CD4-positive, alpha-beta T cell (primary cell): ENCODE results near the gene GTPBP2. TPM values are rescaled to one million over a fixed set of nuclear protein-coding genes. Genes with fewer than 3 reads are reported as not detected.

Experiments
- ATAC-seq: fragments of 200-7000 bp; cut with Tn5 transposase; one replicate; pipeline ENCODE4 v1.10.0; 2022; ENCODE audit warnings: mild to moderate bottlenecking; ENCODE audit not compliant: poor library complexity
- CTCF ChIA-PET: fragments of 350-600 bp; sonication (Branson Sonifier 250); formaldehyde crosslinking; loops from one replicate; lab custom pipeline; 2021; ENCODE audit warnings: antibody characterized with exemption, inconsistent platforms; lab: Charles Lee
- POLR2A ChIA-PET: fragments of 350-600 bp; sonication (Branson Sonifier 250); formaldehyde crosslinking; loops from one replicate; lab custom pipeline; 2021; ENCODE audit warnings: antibody characterized with exemption, inconsistent platforms; lab: Charles Lee
- DNase-seq, 14 experiments: peaks; one replicate each; pipeline ENCODE4 v3.0.0-alpha.2; 2013 to 2020; ENCODE audit warnings: mixed read lengths in 2 of 14
- H3K27ac ChIP-seq, 2 donors: one replicate each; pipeline versions ENCODE4 v1.5.1 to v1.7.0; 2013; ENCODE audit warnings: low read length in 2 of 2, low read depth in 1 of 2, mild to moderate bottlenecking in 1 of 2
- H3K27me3 ChIP-seq, 2 experiments: 1 replicate in 1 of 2; 2 replicates in 1 of 2; pipeline versions ENCODE4 v1.6.1 to v1.7.0; 2013; ENCODE audit warnings: low read length in 2 of 2, control low read depth in 1 of 2, mild to moderate bottlenecking in 1 of 2, moderate library complexity in 1 of 2; ENCODE audit not compliant: insufficient read depth in 2 of 2, control insufficient read depth in 1 of 2
- H3K36me3 ChIP-seq: one replicate; pipeline ENCODE4 v1.6.1; 2013; ENCODE audit warnings: low read length, control low read depth; ENCODE audit not compliant: insufficient read depth
- H3K4me1 ChIP-seq: one replicate; pipeline ENCODE4 v1.6.1; 2013; ENCODE audit warnings: low read length, control low read depth; ENCODE audit not compliant: insufficient read depth
- H3K4me3 ChIP-seq: one replicate; pipeline ENCODE4 v1.5.1; 2013; ENCODE audit warnings: mild to moderate bottlenecking, low read length, moderate library complexity
- H3K9me3 ChIP-seq, 2 experiments: 1 replicate in 1 of 2; 2 replicates in 1 of 2; pipeline versions ENCODE4 v1.6.1 to v1.7.0; 2013; ENCODE audit warnings: low read length in 2 of 2, mild to moderate bottlenecking in 2 of 2, control low read depth in 1 of 2, moderate library complexity in 1 of 2; ENCODE audit not compliant: control insufficient read depth in 1 of 2, insufficient read depth in 1 of 2
- H3K27ac Mint-ChIP-seq: one replicate; pipeline ENCODE4 v1.8.0; 2020; ENCODE audit warnings: mixed read lengths
- H3K27me3 Mint-ChIP-seq: one replicate; pipeline ENCODE4 v1.8.0; 2021; ENCODE audit warnings: mixed read lengths
- H3K36me3 Mint-ChIP-seq: one replicate; pipeline ENCODE4 v1.8.0; 2021; ENCODE audit warnings: low read depth, mixed read lengths
- H3K4me1 Mint-ChIP-seq: one replicate; pipeline ENCODE4 v1.8.0; 2021; ENCODE audit warnings: low read depth, mixed read lengths
- H3K4me3 Mint-ChIP-seq: one replicate; pipeline ENCODE4 v1.8.0; 2020; ENCODE audit warnings: mild to moderate bottlenecking, mixed read lengths
- H3K9me3 Mint-ChIP-seq: one replicate; pipeline ENCODE4 v1.8.0; 2020; ENCODE audit warnings: mixed read lengths
- intact Hi-C, 2 experiments: fragments of 100-400 bp; cut with DNase I in 1 of 2; cut with micrococcal nuclease in 1 of 2; formaldehyde crosslinking; loops; one replicate each; pipeline versions ENCODE4 v1.15.1 to v1.9.0; 2023 to 2025; cut with DNase I, micrococcal nuclease
- total RNA-seq, 174 experiments: library from RNA in 2 of 174; stranded (reverse) in 2 of 174; gene quantifications; one replicate each; pipeline ENCODE4 v1.2.3 and lab custom pipeline; 2021 to 2026
- TF ChIP-seq, protein P1 (sequence below): fragments of 200-600 bp; IDR thresholded peaks from one replicate; pipeline ENCODE4 v1.8.0; 2022; ENCODE audit warnings: antibody characterized with exemption, mild to moderate bottlenecking

GTPBP2 gene
- total RNA-seq, 2 experiments from 2014 or later: 31.5 to 33.9 TPM

- ChIA-PET CTCF (no interaction called here), POLR2A (no interaction called here)
- no peak for ATAC-seq
- Histone ChIP-seq H3K36me3 (peaks cover 43% of the 10 kb centered on the region), H3K4me1 (no peaks in the 10 kb centered on the region), H3K4me3 (no peak overlapping the region), H3K27ac (no peak overlapping the region), H3K9me3 (no peaks in the 10 kb centered on the region), H3K27me3 (no peaks in the 10 kb centered on the region)
- peaks cover 49% of the 10 kb centered on the region for H3K36me3 Mint-ChIP-seq
- no peaks in the 10 kb centered on the region for H3K4me1 Mint-ChIP-seq
- H3K27ac Mint-ChIP-seq: no peak overlapping the region
- no peak overlapping the region for H3K4me3 Mint-ChIP-seq
- no peaks in the 10 kb centered on the region for H3K9me3 Mint-ChIP-seq
- intact Hi-C loops: no loop called here
- TF ChIP-seq, protein P1, sequence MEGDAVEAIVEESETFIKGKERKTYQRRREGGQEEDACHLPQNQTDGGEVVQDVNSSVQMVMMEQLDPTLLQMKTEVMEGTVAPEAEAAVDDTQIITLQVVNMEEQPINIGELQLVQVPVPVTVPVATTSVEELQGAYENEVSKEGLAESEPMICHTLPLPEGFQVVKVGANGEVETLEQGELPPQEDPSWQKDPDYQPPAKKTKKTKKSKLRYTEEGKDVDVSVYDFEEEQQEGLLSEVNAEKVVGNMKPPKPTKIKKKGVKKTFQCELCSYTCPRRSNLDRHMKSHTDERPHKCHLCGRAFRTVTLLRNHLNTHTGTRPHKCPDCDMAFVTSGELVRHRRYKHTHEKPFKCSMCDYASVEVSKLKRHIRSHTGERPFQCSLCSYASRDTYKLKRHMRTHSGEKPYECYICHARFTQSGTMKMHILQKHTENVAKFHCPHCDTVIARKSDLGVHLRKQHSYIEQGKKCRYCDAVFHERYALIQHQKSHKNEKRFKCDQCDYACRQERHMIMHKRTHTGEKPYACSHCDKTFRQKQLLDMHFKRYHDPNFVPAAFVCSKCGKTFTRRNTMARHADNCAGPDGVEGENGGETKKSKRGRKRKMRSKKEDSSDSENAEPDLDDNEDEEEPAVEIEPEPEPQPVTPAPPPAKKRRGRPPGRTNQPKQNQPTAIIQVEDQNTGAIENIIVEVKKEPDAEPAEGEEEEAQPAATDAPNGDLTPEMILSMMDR: no peak
- no peaks in the 10 kb centered on the region for H3K27me3 Mint-ChIP-seq
- no peak for DNase-seq
These were observed 15.2 kb downstream of the GTPBP2 start for GRCh38 chr6:43613721-43614395.

GRCh38 chr6:43610431-43610830 is 18.6 kb downstream of the GTPBP2 start:
- H3K4me3 ChIP-seq: no peak overlapping the region
- peaks cover 59% of the 10 kb centered on the region for H3K36me3 Mint-ChIP-seq
- CTCF ChIA-PET: interaction anchor here (0.7 to 1.0 kb wide), 2 partner anchors 10 to 469 kb away, joined by 3 to 4 read pairs; no protein-coding TSS in a partner anchor
- no peaks in the 10 kb centered on the region for H3K27me3 Mint-ChIP-seq
- ATAC-seq (no peak), DNase-seq (no peak)
- intact Hi-C loops: no loop called here
- TF ChIP-seq, protein P1: no peak
- no peak overlapping the region for H3K27ac ChIP-seq
- H3K4me3 Mint-ChIP-seq: no peak overlapping the region
- H3K27me3 ChIP-seq: no peaks in the 10 kb centered on the region
- POLR2A ChIA-PET: interaction anchor here (0.6 kb wide), 1 partner anchor 44 kb away, joined by 3 read pairs; no protein-coding TSS in a partner anchor
- H3K4me1 ChIP-seq: no peaks in the 10 kb centered on the region
- no peak overlapping the region for H3K27ac Mint-ChIP-seq
- H3K36me3 ChIP-seq: peaks cover 53% of the 10 kb centered on the region
- no peaks in the 10 kb centered on the region for H3K9me3 ChIP-seq
- H3K9me3 Mint-ChIP-seq: no peaks in the 10 kb centered on the region
- H3K4me1 Mint-ChIP-seq: no peaks in the 10 kb centered on the region

DNA sequence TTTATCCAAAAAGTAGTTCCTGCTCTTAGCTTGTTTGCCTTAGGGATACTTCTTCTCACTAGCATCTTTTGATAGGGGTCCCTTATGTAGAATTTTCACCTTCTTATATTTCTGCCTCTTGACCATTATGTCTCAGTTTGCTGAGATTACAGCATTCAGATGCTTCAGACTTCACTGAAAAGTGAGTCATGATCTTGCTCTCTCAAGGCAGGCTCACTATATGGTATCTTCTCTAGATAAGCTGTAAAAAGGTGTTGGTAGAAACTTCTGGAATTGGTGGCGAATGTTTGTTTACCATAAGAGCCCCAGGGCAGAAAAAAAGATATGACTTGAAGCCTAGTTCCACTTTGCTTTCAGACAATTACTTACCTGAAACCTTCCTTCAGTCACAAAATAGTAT is 19.7 kb downstream of the GTPBP2 start:
- Mint-ChIP-seq H3K9me3 (no peaks in the 10 kb centered on the region), H3K27ac (no peak overlapping the region), H3K4me1 (no peaks in the 10 kb centered on the region), H3K4me3 (no peak overlapping the region), H3K27me3 (no peaks in the 10 kb centered on the region), H3K36me3 (peaks cover 67% of the 10 kb centered on the region)
- Histone ChIP-seq H3K27ac (no peak overlapping the region), H3K36me3 (peaks cover 56% of the 10 kb centered on the region), H3K9me3 (no peaks in the 10 kb centered on the region), H3K4me1 (no peaks in the 10 kb centered on the region), H3K4me3 (no peak overlapping the region), H3K27me3 (no peaks in the 10 kb centered on the region)
- DNase-seq (no peak), ATAC-seq (no peak)
- CTCF ChIA-PET: interaction anchor here (1.6 kb wide), 1 partner anchor 20 kb away, joined by 7 read pairs; the partner anchor contains the start of gene GTPBP2
- intact Hi-C loops: loop anchor here in 1 of 2 experiments (5.0 to 10.0 kb wide), 3 partner anchors 58 to 468 kb away; no protein-coding TSS in a partner anchor
- POLR2A ChIA-PET: no interaction called here
- TF ChIP-seq, protein P1: no peak
